Measurements from ENCODE around the gene PINK1. TPM values are rescaled to one million over a fixed set of nuclear protein-coding genes. Genes with fewer than 3 reads are reported as not detected.
"Not testable (repeated sequence)": the region's sequence is repeated elsewhere in the genome, so short reads cannot be mapped to it uniquely, and the experiment has no call there.

Gene PINK1
- total RNA-seq, 1 donor from 2014 or later, result 72.3 TPM

- ATAC-seq (no peak), DNase-seq (ENCODE audit: low spot score) (no peak)
- intact Hi-C loops (cut with DNase I), result no loop called here
Measured at GRCh38 chr1:20663969-20664715, 30.9 kb downstream of the PINK1 start.

- intact Hi-C loops (cut with DNase I), result no loop called here
- ATAC-seq (no peak), DNase-seq (ENCODE audit: low spot score) (no peak)
Measured at GRCh38 chr1:20665726-20666125, 32.5 kb downstream of the PINK1 start.

DNA sequence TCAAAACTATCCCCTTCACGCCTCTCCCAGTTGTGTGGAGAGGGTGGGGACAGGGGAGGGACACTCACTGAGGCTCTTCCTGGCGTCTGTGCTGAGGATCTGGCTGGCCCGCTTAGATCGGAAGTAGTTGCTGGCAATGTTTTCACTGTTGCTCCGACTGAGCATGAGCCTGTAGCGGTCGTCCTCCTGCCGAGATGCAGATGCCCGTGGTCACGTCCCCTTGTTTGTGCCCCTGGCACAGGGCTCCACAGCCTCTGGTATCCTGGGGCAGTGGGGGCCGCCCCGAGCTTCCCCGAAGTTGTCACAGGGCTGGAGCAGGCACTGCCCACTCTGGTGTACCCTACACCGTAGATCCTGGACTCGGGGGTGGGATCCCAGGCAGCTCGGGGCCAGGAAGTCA is 32.9 kb downstream of the PINK1 start:
- intact Hi-C loops (cut with DNase I), result no loop called here
- ATAC-seq (no peak), DNase-seq (ENCODE audit: low spot score) (no peak)

DNA sequence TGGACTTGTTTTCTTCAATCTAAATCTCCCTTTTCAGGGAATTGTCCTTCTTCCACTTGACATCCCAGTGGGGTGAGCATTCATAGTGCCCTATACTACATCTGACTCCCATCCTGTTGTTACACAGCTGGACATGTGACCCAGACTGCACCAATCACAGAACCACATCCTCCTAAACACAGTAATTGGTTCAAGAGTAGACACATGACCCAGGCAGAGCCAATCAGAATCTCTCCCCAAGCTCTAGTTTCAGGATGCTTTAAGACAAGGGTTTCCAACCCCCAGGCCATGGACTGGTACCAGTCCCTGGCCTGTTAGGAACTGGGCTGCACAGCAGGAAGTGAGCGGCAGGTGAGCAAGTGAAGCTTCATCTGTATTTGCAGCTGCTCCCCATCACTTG is 33.5 kb downstream of the PINK1 start:
- intact Hi-C loops (cut with DNase I), result no loop called here
- ATAC-seq (no peak), DNase-seq (ENCODE audit: low spot score) (no peak)

DNA sequence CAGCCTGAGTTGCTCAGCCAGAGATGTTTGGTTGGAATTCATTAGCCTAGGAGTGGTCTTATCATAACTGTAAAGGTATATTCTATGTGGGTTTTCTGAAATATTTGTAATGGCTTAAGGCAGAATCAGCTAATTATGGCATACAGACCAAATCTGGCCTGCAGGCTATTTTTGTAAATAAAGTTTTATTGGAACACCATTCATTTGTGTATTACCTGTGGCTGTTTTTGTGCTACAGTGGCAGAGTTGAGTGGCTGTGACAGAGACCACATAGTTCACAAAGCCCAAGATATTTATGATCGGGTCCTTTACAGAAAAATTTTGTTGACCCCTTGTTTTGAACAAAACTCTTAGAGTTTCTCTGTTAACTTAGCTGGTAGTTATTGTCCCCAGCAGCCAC is 35.3 kb downstream of the PINK1 start:
- ATAC-seq (no peak), DNase-seq (ENCODE audit: low spot score) (no peak)
- intact Hi-C loops (cut with DNase I), result no loop called here

DNA sequence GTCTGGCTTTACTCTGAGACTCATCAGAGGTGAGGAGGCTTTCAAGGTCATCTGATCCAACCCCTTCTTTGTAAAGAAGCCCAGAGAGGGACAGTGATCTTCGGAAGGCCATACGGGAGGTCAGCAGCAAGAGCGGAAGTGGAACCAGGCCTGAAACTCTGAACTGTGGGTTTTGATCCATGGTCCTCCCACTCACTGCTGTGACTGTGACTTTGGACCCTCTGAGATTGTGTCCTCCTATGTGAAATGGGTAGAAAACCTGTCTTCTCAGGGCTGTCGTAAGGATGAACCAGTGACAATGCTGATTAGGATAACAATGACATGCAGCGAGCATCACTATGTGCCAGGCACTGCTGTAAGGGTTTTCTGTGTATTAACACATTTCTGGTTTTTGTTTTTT is 37.7 kb downstream of the PINK1 start:
- intact Hi-C loops (cut with DNase I), result no loop called here
- DNase-seq (ENCODE audit: low spot score) (no peak), ATAC-seq (no peak)

- intact Hi-C loops (cut with DNase I), result no loop called here
- no peak for DNase-seq (ENCODE audit: low spot score)
- no peak for ATAC-seq
Measured at GRCh38 chr1:20672265-20672632, 39.0 kb downstream of the PINK1 start.

DNA sequence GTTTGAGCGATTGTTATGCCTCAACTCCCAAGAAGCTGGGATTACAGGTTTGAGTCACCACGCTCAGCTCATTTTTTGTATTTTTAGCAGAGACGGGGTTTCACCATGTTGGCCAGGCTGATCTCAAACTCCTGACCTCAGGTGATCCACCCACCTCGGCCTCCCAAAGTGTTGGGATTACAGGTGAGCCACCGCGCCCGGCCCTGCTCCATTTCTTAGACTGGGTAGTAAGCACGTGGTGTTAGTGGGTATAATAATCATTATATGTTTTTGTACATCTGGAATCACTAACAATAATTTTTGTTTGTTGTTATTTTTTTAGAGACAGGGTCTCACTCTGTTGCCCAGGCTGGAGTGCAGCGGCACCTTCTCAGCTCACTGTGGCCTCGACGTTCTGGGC is 40.4 kb downstream of the PINK1 start:
- DNase-seq (ENCODE audit: low spot score); intact Hi-C loops (cut with DNase I); ATAC-seq: not testable (repeated sequence)

DNA sequence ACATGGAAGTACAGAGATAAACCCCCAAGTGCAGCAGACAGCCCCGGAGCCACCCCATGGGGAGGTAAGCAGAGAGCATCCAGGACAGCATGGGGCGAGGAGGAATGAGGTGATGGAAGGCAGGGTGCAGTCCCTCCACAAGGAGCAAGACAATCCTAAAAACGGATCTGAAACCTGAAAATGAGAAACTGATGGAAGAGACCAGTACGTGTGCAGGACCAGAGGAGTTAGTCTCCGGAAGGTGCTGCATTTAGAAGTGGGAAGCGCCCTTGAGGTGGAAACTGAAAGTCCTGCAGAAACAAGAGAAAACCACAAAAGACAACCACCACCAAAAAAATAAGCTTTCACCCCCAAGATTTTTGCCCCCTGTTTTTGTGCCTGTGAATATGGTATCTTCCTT is 45.3 kb downstream of the PINK1 start:
- intact Hi-C loops (cut with DNase I), result no loop called here
- ATAC-seq (no peak), DNase-seq (ENCODE audit: low spot score) (no peak)

DNA sequence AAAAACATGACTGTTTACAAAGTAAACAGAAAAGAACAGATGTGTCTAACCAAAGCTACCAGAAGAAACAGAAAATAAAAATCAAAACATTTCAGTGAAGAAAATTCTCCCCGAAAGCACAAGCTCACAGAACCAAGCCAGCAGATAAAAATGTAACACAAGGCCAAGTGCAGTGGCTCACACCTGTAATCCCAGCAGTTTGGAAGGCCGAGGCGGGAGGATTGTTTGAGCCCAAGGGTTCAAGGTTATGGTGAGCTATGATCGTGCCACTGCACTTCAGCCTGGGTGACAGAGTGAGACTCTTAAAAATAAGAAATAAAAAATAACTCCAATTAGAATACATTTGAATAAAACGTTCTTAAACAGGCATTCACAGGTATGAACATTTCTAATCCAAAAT is 47.0 kb downstream of the PINK1 start:
- intact Hi-C loops (cut with DNase I), result no loop called here
- ATAC-seq (no peak), DNase-seq (ENCODE audit: low spot score) (no peak)

DNA sequence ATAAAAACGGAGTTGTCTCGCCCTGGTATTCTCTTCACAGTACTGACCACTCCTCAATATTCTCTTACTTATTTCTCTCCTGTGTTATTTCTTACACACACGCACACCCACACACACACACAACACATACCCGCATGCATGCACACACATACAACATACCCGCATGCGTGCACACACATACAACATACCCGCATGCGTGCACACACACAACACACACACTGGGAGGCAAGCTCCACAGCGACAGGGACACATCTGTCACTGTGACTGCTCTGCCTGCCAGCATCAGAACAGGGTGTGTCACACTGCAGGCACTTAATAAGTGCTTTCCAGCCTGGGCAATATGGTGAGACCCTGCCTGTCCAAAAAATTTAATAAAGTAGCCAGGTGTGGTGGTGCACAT is 48.7 kb downstream of the PINK1 start:
- DNase-seq (ENCODE audit: low spot score) (no peak), ATAC-seq (no peak)
- intact Hi-C loops (cut with DNase I), result no loop called here

DNA sequence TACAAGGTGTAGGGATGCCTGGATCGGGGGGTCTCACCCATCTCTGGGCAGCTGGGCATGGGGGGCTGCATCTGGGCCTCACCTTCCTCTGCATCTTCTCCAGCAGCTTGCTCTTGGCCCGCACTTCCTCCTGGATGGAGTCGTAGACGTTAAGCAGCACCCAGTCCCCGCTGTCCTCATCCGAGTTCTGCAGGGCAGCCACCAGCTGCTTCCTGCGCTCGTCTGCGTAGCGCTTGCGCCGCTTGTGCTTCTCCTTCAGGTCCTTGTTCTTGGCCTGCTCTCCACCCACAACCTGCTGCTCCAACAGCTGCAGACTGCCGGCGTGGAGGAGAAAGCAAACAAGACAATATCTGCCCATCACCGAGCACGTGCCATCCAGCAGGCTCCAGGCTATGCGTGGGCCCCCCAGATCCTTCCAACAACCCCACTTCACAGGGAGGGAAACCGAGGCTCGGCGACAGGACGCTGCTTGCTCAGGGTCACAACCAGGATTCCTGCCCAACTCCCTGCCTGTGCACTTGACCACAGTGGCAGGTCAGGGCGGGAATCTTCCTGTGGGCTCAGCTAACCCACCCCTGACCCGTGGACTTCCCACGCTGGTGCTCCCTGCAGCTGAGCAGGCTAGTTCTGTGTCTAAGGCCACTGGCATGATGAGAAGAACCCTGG is 49.4 kb downstream of the PINK1 start:
- no peak for DNase-seq (ENCODE audit: low spot score)
- ATAC-seq, result peak; percentile 62
- intact Hi-C loops (cut with DNase I), result no loop called here

GRCh38 chr1:20683614-20684013 is 50.4 kb downstream of the PINK1 start:
- intact Hi-C loops (cut with DNase I), result no loop called here

GRCh38 chr1:20684050-20684620 is 50.9 kb downstream of the PINK1 start:
- ATAC-seq, result no peak
- intact Hi-C loops (cut with DNase I), result no loop called here

More at GRCh38 chr1:20683614-20684013, 50.4 kb downstream of the PINK1 start:
- no peak for ATAC-seq
- DNase-seq (ENCODE audit: low spot score), result no peak

GRCh38 chr1:20684651-20685050 is 51.4 kb downstream of the PINK1 start:
- DNase-seq (ENCODE audit: low spot score) (no peak), ATAC-seq (no peak)
- intact Hi-C loops (cut with DNase I), result no loop called here

More at GRCh38 chr1:20684050-20684620, 50.9 kb downstream of the PINK1 start:
- DNase-seq (ENCODE audit: low spot score), result no peak

DNA sequence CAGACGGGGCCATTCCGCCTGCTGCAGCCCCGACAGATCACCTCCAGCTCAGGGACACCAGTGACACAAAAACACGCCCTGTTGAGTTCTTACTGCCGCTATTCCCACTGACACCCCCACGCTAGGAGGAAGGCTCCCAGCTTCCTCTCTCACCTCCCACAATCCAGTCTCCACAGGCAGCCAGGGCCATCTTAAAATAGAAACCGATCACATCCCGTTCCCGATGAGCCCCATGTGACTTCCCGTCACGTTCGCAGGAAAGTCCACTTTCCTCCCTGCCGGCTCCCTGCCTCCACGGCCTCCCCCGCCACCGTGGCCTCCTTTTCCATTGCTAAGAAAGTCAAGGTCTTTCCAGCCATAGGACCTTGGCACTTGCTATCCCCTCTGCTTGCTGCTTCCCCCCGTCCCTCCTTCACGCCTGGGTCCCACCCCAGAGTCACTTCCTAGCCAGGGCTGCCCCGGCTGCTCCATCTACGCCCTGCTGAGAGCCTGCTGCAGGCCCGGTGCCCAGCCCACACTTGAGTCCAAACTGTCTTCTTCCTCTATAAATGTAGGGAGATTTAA is 51.9 kb downstream of the PINK1 start:
- intact Hi-C loops (cut with DNase I), result no loop called here
- DNase-seq (ENCODE audit: low spot score) (no peak), ATAC-seq (no peak)

GRCh38 chr1:20685741-20686140 is 52.5 kb downstream of the PINK1 start:
- intact Hi-C loops (cut with DNase I), result no loop called here
- no peak for ATAC-seq
- DNase-seq (ENCODE audit: low spot score), result no peak

DNA sequence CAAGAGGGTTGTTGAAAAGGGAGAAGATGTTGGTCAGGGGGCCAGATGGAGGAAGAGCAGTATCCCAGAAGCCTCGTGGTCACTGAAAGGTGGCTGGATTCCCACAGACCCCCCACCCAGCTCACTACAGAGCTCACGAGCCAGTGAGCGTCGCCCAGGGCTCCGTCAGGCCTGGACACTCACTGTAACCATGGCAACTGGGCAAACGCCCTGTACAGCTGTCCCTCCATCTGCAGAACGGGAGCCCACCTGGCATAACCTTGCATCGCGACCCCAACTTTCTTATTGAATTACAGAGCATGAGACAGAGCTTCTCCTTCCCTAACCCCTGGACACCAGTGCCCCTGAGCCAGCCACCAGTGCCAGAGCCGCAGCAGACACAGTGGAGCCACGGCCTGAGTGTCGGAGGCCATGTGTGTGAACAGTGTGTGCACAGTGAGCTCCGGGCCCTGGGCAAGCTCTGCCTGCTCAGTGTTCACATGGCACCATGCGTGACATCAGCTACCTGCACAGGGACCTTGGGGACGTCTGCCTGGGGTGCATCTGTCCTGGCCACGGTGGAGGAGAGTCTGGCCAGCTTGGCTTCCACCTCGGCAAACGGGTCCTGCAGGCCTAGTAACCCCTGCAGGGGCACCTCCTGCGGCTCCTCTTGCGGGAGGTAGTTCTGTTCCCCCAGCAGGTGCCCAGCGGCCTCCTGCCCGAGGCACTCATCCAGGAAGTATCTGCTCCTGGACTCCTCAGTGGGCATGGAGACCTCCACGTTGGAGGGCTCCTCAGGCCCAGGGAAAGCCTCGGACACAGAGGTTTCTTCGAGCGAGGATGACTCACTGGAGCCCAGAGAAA is 53.8 kb downstream of the PINK1 start:
- no peak for DNase-seq (ENCODE audit: low spot score)
- no peak for ATAC-seq
- intact Hi-C loops (cut with DNase I), result no loop called here

- no peak for DNase-seq (ENCODE audit: low spot score)
- no peak for ATAC-seq
- intact Hi-C loops (cut with DNase I), result loop anchor here (10.0 kb wide), 1 partner anchor 505 kb away; no protein-coding TSS in a partner anchor
Measured at GRCh38 chr1:20689645-20690056, 56.4 kb downstream of the PINK1 start.

All from sciatic nerve (tissue), 2 donors.